Natural killer cell (primary cell): ENCODE measurements around the gene FLT3LG. TPM values are rescaled to one million over a fixed set of nuclear protein-coding genes. Genes with fewer than 3 reads are reported as not detected.
"Not testable (repeated sequence)": the region's sequence is repeated elsewhere in the genome, so short reads cannot be mapped to it uniquely, and the experiment has no call there.

Source experiments
- ATAC-seq, 3 donors: fragments of 150-1000 bp in 2 of 3; fragments of 200-7000 bp in 1 of 3; cut with Tn5 transposase; 1 replicate in 1 of 3; 2 replicates in 2 of 3; pipeline ENCODE4 v1.10.0; 2021; ENCODE audit warnings: mild to moderate bottlenecking in 2 of 3, moderate library complexity in 2 of 3
- DNase-seq, 2 donors: peaks; one replicate each; pipeline versions ENCODE4 v3.0.0 to v3.0.0-alpha.2; 2013 to 2021; ENCODE audit warnings: mixed read lengths in 1 of 2
- H3K27ac ChIP-seq: one replicate; pipeline ENCODE4 v1.5.1; 2013; ENCODE audit warnings: mild to moderate bottlenecking, low read length
- H3K27me3 ChIP-seq: one replicate; pipeline ENCODE4 v1.6.1; 2013; ENCODE audit warnings: low read length; ENCODE audit not compliant: control insufficient read depth, insufficient read depth
- H3K36me3 ChIP-seq: one replicate; pipeline ENCODE4 v1.6.1; 2013; ENCODE audit warnings: low read length; ENCODE audit not compliant: control insufficient read depth, insufficient read depth
- H3K4me1 ChIP-seq: one replicate; pipeline ENCODE4 v1.6.1; 2013; ENCODE audit warnings: low read length; ENCODE audit not compliant: control insufficient read depth, insufficient read depth
- H3K4me3 ChIP-seq: one replicate; pipeline ENCODE4 v1.5.1; 2013; ENCODE audit warnings: low read length
- H3K9me3 ChIP-seq: one replicate; pipeline ENCODE4 v1.6.1; 2013; ENCODE audit warnings: low read length; ENCODE audit not compliant: control insufficient read depth, insufficient read depth
- H3K27ac Mint-ChIP-seq, 2 donors: one replicate each; pipeline ENCODE4 v1.8.0; 2022; ENCODE audit warnings: mild to moderate bottlenecking in 2 of 2, mixed read lengths in 2 of 2, moderate library complexity in 1 of 2
- H3K27me3 Mint-ChIP-seq, 2 donors: one replicate each; pipeline ENCODE4 v1.8.0; 2022; ENCODE audit warnings: low read depth in 2 of 2, mixed read lengths in 2 of 2
- H3K36me3 Mint-ChIP-seq: one replicate; pipeline ENCODE4 v1.8.0; 2022; ENCODE audit warnings: mixed read lengths
- H3K4me1 Mint-ChIP-seq, 2 donors: one replicate each; pipeline ENCODE4 v1.8.0; 2022; ENCODE audit warnings: mixed read lengths in 2 of 2
- H3K4me3 Mint-ChIP-seq: one replicate; pipeline ENCODE4 v1.8.0; 2022; ENCODE audit warnings: mild to moderate bottlenecking, moderate library complexity, mixed read lengths
- H3K9me3 Mint-ChIP-seq, 2 donors: one replicate each; pipeline ENCODE4 v1.8.0; 2022; ENCODE audit warnings: mixed read lengths in 2 of 2
- CTCF ChIP-seq: fragments of 200-600 bp; IDR thresholded peaks from one replicate; pipeline ENCODE4 v1.8.0; 2022; ENCODE audit warnings: antibody characterized with exemption
- WGBS: methylation state at CpG from one replicate; pipeline ENCODE4 v1.1.7; 2013; ENCODE audit warnings: missing lambda C conversion rate; ENCODE audit not compliant: insufficient coverage; 5-methylcytosine and 5-hydroxymethylcytosine counted together
- intact Hi-C: fragments of 100-400 bp; cut with micrococcal nuclease; formaldehyde crosslinking; loops from one replicate; pipeline ENCODE4 v1.14.2; 2022
- total RNA-seq, 4 donors: library from RNA; stranded (reverse); fragments of 120-200 nt in 1 of 4; gene quantifications; one replicate each; pipeline versions ENCODE4 v1.2.3 to v1.2.4, GENCODE V29; 2013 to 2022

FLT3LG gene
- total RNA-seq, 3 donors from 2014 or later (not counting 1 experiment from before 2014, with no cell fraction given): 44.7 to 65.7 (median 64.8) TPM

- H3K4me1 ChIP-seq: peaks cover 67% of the 10 kb centered on the region
- peaks cover 7% of the 10 kb centered on the region for H3K36me3 ChIP-seq
- H3K4me1 Mint-ChIP-seq: peaks cover 23 to 48% of the 10 kb centered on the region in 2 donors
- TF ChIP-seq CTCF: peak; percentile 70
- H3K4me3 ChIP-seq: no peak overlapping the region
- intact Hi-C loops: loop anchor here (1.0 kb wide), 4 partner anchors 17 to 135 kb away; partner anchors contain the start of genes ALDH16A1 and CD37
- WGBS: 10% methylated on average over 21 of the region's 25 CpGs
- H3K27ac ChIP-seq: peak overlapping the region; percentile 97
- H3K9me3 ChIP-seq: no peaks in the 10 kb centered on the region
- H3K4me3 Mint-ChIP-seq: peak overlapping the region; percentile 84
- ATAC-seq: peak; percentile 61 to 79 (median 75)
- no peaks in the 10 kb centered on the region for H3K36me3 Mint-ChIP-seq
- no peaks in the 10 kb centered on the region for H3K27me3 Mint-ChIP-seq
- peak; percentile 83 to 95 for DNase-seq
- peak overlapping the region; percentile 92 to 97 for H3K27ac Mint-ChIP-seq
- H3K27me3 ChIP-seq: no peaks in the 10 kb centered on the region
- H3K9me3 Mint-ChIP-seq: no peaks in the 10 kb centered on the region
Observed at GRCh38 chr19:49469828-49470614, 4.0 kb upstream of the FLT3LG start.

GRCh38 chr19:49470615-49470978, 3.4 kb upstream of the FLT3LG start:
- H3K4me1 Mint-ChIP-seq: peaks cover 29 to 54% of the 10 kb centered on the region in 2 donors
- no peaks in the 10 kb centered on the region for H3K27me3 Mint-ChIP-seq
- H3K27ac Mint-ChIP-seq: peak overlapping the region; percentile 92 to 97
- Histone ChIP-seq H3K36me3 (peaks cover 3% of the 10 kb centered on the region), H3K4me3 (no peak overlapping the region), H3K9me3 (no peaks in the 10 kb centered on the region), H3K27ac (peak overlapping the region; percentile 97), H3K4me1 (peaks cover 73% of the 10 kb centered on the region), H3K27me3 (no peaks in the 10 kb centered on the region)
- H3K9me3 Mint-ChIP-seq: no peaks in the 10 kb centered on the region
- H3K36me3 Mint-ChIP-seq: no peaks in the 10 kb centered on the region
- 37% methylated on average over 7 of the region's 8 CpGs for WGBS
- DNase-seq: no peak
- peak overlapping the region; percentile 84 for H3K4me3 Mint-ChIP-seq
- intact Hi-C loops: loop anchor here (1.0 kb wide), 3 partner anchors 27 to 135 kb away; partner anchors contain the start of gene CD37
- no peak for ATAC-seq
- peak; percentile 18 for TF ChIP-seq CTCF

- Mint-ChIP-seq H3K4me3 (no peak overlapping the region), H3K36me3 (no peaks in the 10 kb centered on the region), H3K27ac (peak overlapping the region; percentile 88 to 94), H3K4me1 (peaks cover 37 to 63% of the 10 kb centered on the region in 2 donors), H3K27me3 (no peaks in the 10 kb centered on the region), H3K9me3 (no peaks in the 10 kb centered on the region)
- Histone ChIP-seq H3K27me3 (no peaks in the 10 kb centered on the region), H3K36me3 (peaks cover 5% of the 10 kb centered on the region), H3K27ac (peak overlapping the region; percentile 89), H3K4me1 (peaks cover 80% of the 10 kb centered on the region), H3K9me3 (no peaks in the 10 kb centered on the region), H3K4me3 (no peak overlapping the region)
- intact Hi-C loops: no loop called here
- 62% methylated on average over 9 of the region's 9 CpGs for WGBS
- no peak for TF ChIP-seq CTCF
- ATAC-seq (no peak), DNase-seq (peak in 1 of 2 donors; percentile 43)
Observed at GRCh38 chr19:49472936-49473335, 1.1 kb upstream of the FLT3LG start.

GRCh38 chr19:49473501-49473867, 531 bp upstream of the FLT3LG start:
- H3K9me3 ChIP-seq, H3K9me3 Mint-ChIP-seq, DNase-seq, H3K27me3 ChIP-seq, H3K27me3 Mint-ChIP-seq, H3K36me3 Mint-ChIP-seq, H3K36me3 ChIP-seq, ATAC-seq, intact Hi-C loops: not testable (repeated sequence)
- Histone ChIP-seq H3K4me1 (peaks cover 75% of the 10 kb centered on the region), H3K4me3 (peak overlapping the region; percentile 67), H3K27ac (peak overlapping the region; percentile 89)
- peaks cover 36 to 60% of the 10 kb centered on the region in 2 donors for H3K4me1 Mint-ChIP-seq
- H3K27ac Mint-ChIP-seq: peak overlapping the region; percentile 88 to 94
- H3K4me3 Mint-ChIP-seq: peak overlapping the region; percentile 95
- 80% methylated on average over 9 of the region's 9 CpGs for WGBS
